H1 (cell line): ENCODE measurements around the gene MYOM1. TPM values are rescaled to one million over a fixed set of nuclear protein-coding genes. Genes with fewer than 3 reads are reported as not detected.

Source experiments
- CTCF ChIA-PET: fragments of 300-600 bp; sonication (Branson Sonifier 250); formaldehyde crosslinking; loops from one replicate; lab custom pipeline; 2021; ENCODE audit not compliant: partially characterized antibody; lab: Charles Lee
- POLR2A ChIA-PET: fragments of 300-600 bp; sonication (Branson Sonifier 250); formaldehyde crosslinking; loops from one replicate; lab custom pipeline; 2021; ENCODE audit warnings: inconsistent platforms; ENCODE audit not compliant: partially characterized antibody; lab: Charles Lee
- DNase-seq, 2 experiments: peaks; one replicate each; pipeline versions ENCODE4 v3.0.0 to v3.0.0-alpha.2; 2010 to 2022; ENCODE audit warnings: low spot score in 2 of 2, low read depth in 1 of 2, mixed read lengths in 1 of 2
- FAIRE-seq: peaks from 2 replicates; lab custom pipeline; 2011; peaks lifted over from hg19 to GRCh38; lab: Jason Lieb, UNC
- H2AFZ ChIP-seq: 2 replicates; pipeline ENCODE4 v1.8.1; 2012; ENCODE audit warnings: low read length, inconsistent platforms
- H2AK5ac ChIP-seq: 2 replicates; pipeline ENCODE4 v1.6.1; 2013; ENCODE audit warnings: low read depth, low read length
- H2BK120ac ChIP-seq: replicated peaks from 2 replicates; pipeline ENCODE3; 2013; ENCODE audit warnings: low read depth, low read length, inconsistent platforms
- H2BK12ac ChIP-seq: 2 replicates; pipeline ENCODE4 v1.6.1; 2013; ENCODE audit warnings: low read depth, low read length
- H2BK15ac ChIP-seq: 2 replicates; pipeline ENCODE4 v1.6.1; 2013; ENCODE audit warnings: low read length
- H2BK20ac ChIP-seq: 2 replicates; pipeline ENCODE4 v1.6.1; 2013; ENCODE audit warnings: low read length
- H2BK5ac ChIP-seq: 2 replicates; pipeline ENCODE4 v1.6.1; 2013; ENCODE audit warnings: low read depth, low read length
- H3K14ac ChIP-seq: 2 replicates; pipeline ENCODE4 v1.6.1; 2013; ENCODE audit warnings: inconsistent platforms; ENCODE audit not compliant: insufficient read length
- H3K18ac ChIP-seq: 2 replicates; pipeline ENCODE4 v1.6.1; 2013; ENCODE audit warnings: low read length; ENCODE audit errors: extremely low read depth
- H3K23ac ChIP-seq: 2 replicates; pipeline ENCODE4 v1.6.1; 2013; ENCODE audit warnings: inconsistent platforms; ENCODE audit not compliant: insufficient read length
- H3K23me2 ChIP-seq: 2 replicates; pipeline ENCODE4 v1.6.1; 2013; ENCODE audit warnings: low read depth, low read length
- H3K27ac ChIP-seq: 2 replicates; pipeline ENCODE4 v1.6.1; 2011; ENCODE audit warnings: low read depth, low read length, inconsistent platforms
- H3K27me3 ChIP-seq, 4 experiments: replicated peaks in 1 of 4; 1 replicate in 1 of 4; 2 replicates in 3 of 4; pipeline versions ENCODE4 v1.6.1 to v1.8.1; 2011 to 2013; ENCODE audit warnings: low read length in 3 of 4, mild to moderate bottlenecking in 3 of 4, inconsistent platforms in 2 of 4, mixed read lengths in 2 of 4, moderate library complexity in 1 of 4; ENCODE audit not compliant: control insufficient read depth in 3 of 4, insufficient read depth in 3 of 4; ENCODE audit errors: extremely low read depth in 1 of 4
- H3K36me3 ChIP-seq, 4 experiments: 2 replicates each; pipeline versions ENCODE4 v1.6.1 to v1.8.1; 2011 to 2013; ENCODE audit warnings: mild to moderate bottlenecking in 4 of 4, low read length in 3 of 4, moderate library complexity in 2 of 4, control low read depth in 1 of 4, inconsistent platforms in 1 of 4; ENCODE audit not compliant: insufficient read depth in 4 of 4, control insufficient read depth in 2 of 4
- H3K4ac ChIP-seq: replicated peaks from 2 replicates; pipeline ENCODE3; 2013; ENCODE audit warnings: low read length, low read depth, mixed read lengths, inconsistent platforms; ENCODE audit not compliant: insufficient read length
- H3K4me1 ChIP-seq, 4 experiments: replicated peaks in 1 of 4; 1 replicate in 1 of 4; 2 replicates in 3 of 4; pipeline versions ENCODE4 v1.6.1 to v1.8.1; 2011 to 2013; ENCODE audit warnings: low read length in 3 of 4, inconsistent platforms in 2 of 4, mixed read lengths in 1 of 4; ENCODE audit not compliant: insufficient read depth in 4 of 4, control insufficient read depth in 3 of 4
- H3K4me2 ChIP-seq, 2 experiments: 2 replicates each; pipeline versions ENCODE4 v1.6.1 to v1.8.1; 2011 to 2013; ENCODE audit warnings: low read depth in 2 of 2, low read length in 2 of 2, control low read depth in 1 of 2, inconsistent platforms in 1 of 2, mild to moderate bottlenecking in 1 of 2; ENCODE audit not compliant: insufficient read depth in 1 of 2
- H3K4me3 ChIP-seq, 4 experiments: fragments of 200-600, 300-600 bp in 1 of 4; sonication (generic), shearing (Covaris generic), sonication (Bioruptor Twin) in 1 of 4; 2 replicates each; pipeline versions ENCODE4 v1.5.1 to v1.8.1; 2011 to 2016; ENCODE audit warnings: low read length in 4 of 4, low read depth in 3 of 4, control low read depth in 2 of 4, inconsistent platforms in 2 of 4, mild to moderate bottlenecking in 2 of 4, mixed read lengths in 1 of 4, moderate library complexity in 1 of 4; ENCODE audit not compliant: insufficient read depth in 2 of 4; ENCODE audit errors: extremely low read depth in 1 of 4
- H3K56ac ChIP-seq: replicated peaks from 2 replicates; pipeline ENCODE3; 2013; ENCODE audit warnings: low read depth, mild to moderate bottlenecking, mixed read lengths, low read length, inconsistent platforms; ENCODE audit not compliant: insufficient read length
- H3K79me1 ChIP-seq: 2 replicates; pipeline ENCODE4 v1.6.1; 2013; ENCODE audit warnings: low read depth, low read length, control low read depth
- H3K79me2 ChIP-seq, 2 experiments: 2 replicates each; pipeline versions ENCODE4 v1.6.1 to v1.8.1; 2012 to 2013; ENCODE audit warnings: low read length in 2 of 2, mild to moderate bottlenecking in 2 of 2, inconsistent platforms in 1 of 2; ENCODE audit not compliant: insufficient read depth in 2 of 2, control insufficient read depth in 1 of 2
- H3K9ac ChIP-seq, 4 experiments: replicated peaks in 1 of 4; 1 replicate in 1 of 4; 2 replicates in 3 of 4; pipeline versions ENCODE4 v1.6.1 to v1.8.1; 2011 to 2013; ENCODE audit warnings: low read depth in 3 of 4, low read length in 3 of 4, control low read depth in 2 of 4, mild to moderate bottlenecking in 2 of 4, moderate library complexity in 2 of 4, inconsistent platforms in 1 of 4; ENCODE audit errors: extremely low read depth in 1 of 4
- H3K9me3 ChIP-seq, 2 experiments: 2 replicates each; pipeline versions ENCODE4 v1.6.1 to v1.8.1; 2012 to 2013; ENCODE audit warnings: mild to moderate bottlenecking in 2 of 2, moderate library complexity in 2 of 2, control low read depth in 1 of 2, inconsistent platforms in 1 of 2, low read depth in 1 of 2, low read length in 1 of 2, mixed read lengths in 1 of 2; ENCODE audit not compliant: insufficient read depth in 2 of 2
- H4K20me1 ChIP-seq, 2 experiments: replicated peaks in 1 of 2; 2 replicates each; pipeline versions ENCODE3 to v1.8.1; 2011 to 2013; ENCODE audit warnings: inconsistent platforms in 2 of 2, low read length in 2 of 2, mild to moderate bottlenecking in 1 of 2; ENCODE audit not compliant: insufficient read depth in 2 of 2, control insufficient read depth in 1 of 2
- H4K5ac ChIP-seq: 2 replicates; pipeline ENCODE4 v1.6.1; 2013; ENCODE audit warnings: low read length, low read depth, mixed read lengths, inconsistent platforms; ENCODE audit not compliant: insufficient read length
- H4K8ac ChIP-seq: 2 replicates; pipeline ENCODE4 v1.8.0; 2013; ENCODE audit warnings: mild to moderate bottlenecking, moderate library complexity, low read length, inconsistent platforms; ENCODE audit not compliant: insufficient read depth; ENCODE audit errors: extremely low read depth
- H4K91ac ChIP-seq: replicated peaks from 2 replicates; pipeline ENCODE3; 2013; ENCODE audit warnings: low read length, mixed read lengths, inconsistent platforms; ENCODE audit not compliant: insufficient read length
- CHD1 ChIP-seq: IDR thresholded peaks from 2 replicates; pipeline ENCODE4 v1.6.1; 2012; ENCODE audit warnings: low read depth, low read length, improper control_type of control experiment
- CTBP2 ChIP-seq: IDR thresholded peaks from 2 replicates; pipeline ENCODE4 v1.7.0; 2011; ENCODE audit warnings: borderline replicate concordance, mild to moderate bottlenecking, moderate library complexity, mixed read lengths, low read length; ENCODE audit not compliant: insufficient read depth, insufficient read length
- CTCF ChIP-seq, 3 experiments: IDR thresholded peaks; 1 replicate in 2 of 3; 2 replicates in 1 of 3; pipeline versions ENCODE4 v1.5.1 to v1.6.1; 2011; ENCODE audit warnings: low read length in 3 of 3, mild to moderate bottlenecking in 3 of 3, inconsistent platforms in 2 of 3, low read depth in 1 of 3, moderate library complexity in 1 of 3; ENCODE audit not compliant: insufficient read depth in 1 of 3; ENCODE audit errors: control extremely low read depth in 1 of 3
- GABPA ChIP-seq: IDR thresholded peaks from 2 replicates; pipeline ENCODE4 v1.6.1; 2011; ENCODE audit warnings: mild to moderate bottlenecking, low read length, moderate library complexity, borderline replicate concordance; ENCODE audit not compliant: insufficient read depth
- KDM1A ChIP-seq: fragments of 200-600, 300-600 bp; sonication (generic); IDR thresholded peaks from 2 replicates; pipeline ENCODE4 v1.7.1; 2016; ENCODE audit warnings: mild to moderate bottlenecking, low read length, borderline replicate concordance
- NRF1 ChIP-seq: IDR thresholded peaks from 2 replicates; pipeline ENCODE4 v1.6.1; 2011; ENCODE audit warnings: mild to moderate bottlenecking, low read depth, low read length, improper control_type of control experiment
- PHF8 ChIP-seq: fragments of 200-600 bp; sonication (generic); conservative IDR thresholded peaks from 2 replicates; pipeline ENCODE4 v1.7.1; 2012; ENCODE audit warnings: low read depth, mild to moderate bottlenecking, inconsistent platforms, low read length, moderate library complexity
- SAP30 ChIP-seq: fragments of 300-600 bp; sonication (generic); IDR thresholded peaks from 2 replicates; pipeline ENCODE4 v1.7.1; 2012; ENCODE audit warnings: low read length, moderate library complexity, mild to moderate bottlenecking, inconsistent platforms; ENCODE audit not compliant: insufficient read depth, insufficient replicate concordance
- SP1 ChIP-seq: IDR thresholded peaks from 2 replicates; pipeline ENCODE4 v1.6.1; 2011; ENCODE audit warnings: low read depth, low read length
- TAF1 ChIP-seq: IDR thresholded peaks from 2 replicates; pipeline ENCODE4 v1.6.1; 2011; ENCODE audit warnings: mild to moderate bottlenecking, low read depth, low read length
- WGBS, 2 experiments: shearing (Covaris generic) in 1 of 2; methylation state at CpG; one replicate each; pipeline versions ENCODE4 v1.1.6 to v1.1.7; 2013 to 2015; ENCODE audit warnings: low lambda C conversion rate in 2 of 2, mixed read lengths in 2 of 2, inconsistent platforms in 1 of 2, low coverage in 1 of 2, missing lambda C conversion rate in 1 of 2; ENCODE audit not compliant: insufficient replicate concordance in 2 of 2, insufficient coverage in 1 of 2, insufficient read length in 1 of 2; ENCODE audit errors: extremely low coverage in 1 of 2, missing lambda C conversion rate in 1 of 2; 5-methylcytosine and 5-hydroxymethylcytosine counted together
- polyA plus RNA-seq, 7 experiments: library from polyadenylated mRNA; depleted of rRNA in 3 of 7; stranded (reverse) in 5 of 7; unstranded in 2 of 7; fragments of >200 nt in 5 of 7; fragments of 200-250 nt in 2 of 7; gene quantifications; 1 replicate in 5 of 7; 2 replicates in 1 of 7; 4 replicates in 1 of 7; pipeline versions ENCODE4 v1.2.1 to v1.2.3, GENCODE V29; 2011 to 2013; ENCODE audit warnings: missing spikeins in 2 of 7, mixed read lengths in 2 of 7
- total RNA-seq: library from RNA; stranded (reverse); fragmentation: NEBNext Ultra II Directional; extraction: Animal tissue kit (Norgen Biotek cat#: 25700); gene quantifications from 2 replicates; pipeline ENCODE4 v1.2.1, GENCODE V29; 2021

The MYOM1 gene
- total and polyA plus RNA-seq, 2 of the 8 experiments (the other 6 are each of a cell fraction or from before 2014, with no cell fraction given): 0.06 to 0.32 TPM

- H3K27ac ChIP-seq: no peak overlapping the region
- H4K8ac ChIP-seq: no peak overlapping the region
- no peak overlapping the region for H3K23ac ChIP-seq
- no peak overlapping the region for H2BK15ac ChIP-seq
- H4K20me1 ChIP-seq: peaks cover 6 to 29% of the 10 kb centered on the region in 2 experiments
- peak overlapping the region; percentile 57; the same call in 1 of the 2 replicates for H2BK5ac ChIP-seq
- peaks cover 0 to 6% (median 2%) of the 10 kb centered on the region in 4 experiments; a peak in 5 of 7 replicates for H3K4me1 ChIP-seq
- H4K5ac ChIP-seq: no peak overlapping the region
- H3K79me2 ChIP-seq: peaks cover 36 to 60% of the 10 kb centered on the region in 2 experiments
- H3K36me3 ChIP-seq: peaks cover 0 to 4% (median 3%) of the 10 kb centered on the region in 4 experiments; a peak in 2 of 8 replicates
- CTCF ChIA-PET: interaction anchor here (0.7 to 2.0 kb wide), 3 partner anchors 16 to 191 kb away, joined by 3 to 4 read pairs (median 3); no protein-coding TSS in a partner anchor
- H2BK120ac ChIP-seq: no peak overlapping the region
- peaks cover 7% of the 10 kb centered on the region for H3K23me2 ChIP-seq
- H2BK20ac ChIP-seq: no peak overlapping the region
- peak overlapping the region; percentile 65 for H3K56ac ChIP-seq
- H3K4ac ChIP-seq: no peak overlapping the region
- no peak overlapping the region for H3K18ac ChIP-seq
- H3K14ac ChIP-seq: no peak overlapping the region
- H3K27me3 ChIP-seq: no peaks in the 10 kb centered on the region
- H3K4me2 ChIP-seq: peak overlapping the region; percentile 78 to 94
- no peak overlapping the region for H2AK5ac ChIP-seq
- peak overlapping the region; percentile 84 to 99 (median 88) for H3K4me3 ChIP-seq
- POLR2A ChIA-PET: interaction anchor here (0.6 to 4.3 kb wide), 7 partner anchors 9 to 340 kb away, joined by 3 to 26 read pairs (median 4); partner anchors contain the start of gene MYL12A
- H3K9ac ChIP-seq: peak overlapping the region in 1 of 4 experiments; percentile 82; a peak in 1 of 7 replicates
- H2AFZ ChIP-seq: no peak overlapping the region
- H3K9me3 ChIP-seq: no peaks in the 10 kb centered on the region
- DNase-seq (no peak), FAIRE-seq (no peak)
- no peak overlapping the region for H4K91ac ChIP-seq
- H3K79me1 ChIP-seq: peaks cover 8% of the 10 kb centered on the region
- H2BK12ac ChIP-seq: no peak overlapping the region
- 41% methylated on average over 8 of the region's 8 CpGs; no CpG with 5 or more reads in 1 of the 2 experiments for WGBS, 2 experiments
- TF ChIP-seq SP1 (no peak), CTBP2 (no peak), CTCF (IDR thresholded peaks at IDR 0.05; ENCODE audit: control extremely low read depth in 1 of 3, insufficient read depth in 1 of 3, low read depth in 1 of 3, low read length in 3 of 3) (no peak), GABPA (no peak), TAF1 (no peak), NRF1 (no peak), CHD1 (no peak), PHF8 (no peak), SAP30 (no peak), KDM1A (no peak)
These were observed 43.4 kb upstream of the MYOM1 start for GRCh38 chr18:3263132-3263700.
